BLaER1 treated with 17β-estradiol and CSF1 and Interleukin-3, amounts not matched to agents 10 nM and 100 nM (cell line): ENCODE measurements around the gene ANKRD24.

Experiments
- H3K27ac ChIP-seq, 11 experiments: shearing (Covaris generic); formaldehyde crosslinking; 2 replicates each; pipeline ENCODE4 v1.8.1; 2022
- H3K27me3 ChIP-seq, 11 experiments: shearing (Covaris generic); formaldehyde crosslinking; 2 replicates each; pipeline ENCODE4 v1.8.1; 2022
- H3K36me3 ChIP-seq, 11 experiments: shearing (Covaris generic); formaldehyde crosslinking; 2 replicates each; pipeline ENCODE4 v1.8.1; 2022
- H3K4me1 ChIP-seq, 10 experiments: shearing (Covaris generic); formaldehyde crosslinking; 2 replicates each; pipeline ENCODE4 v1.8.1; 2022
- H3K4me2 ChIP-seq, 11 experiments: shearing (Covaris generic); formaldehyde crosslinking; 2 replicates each; pipeline ENCODE4 v1.8.1; 2022
- H3K4me3 ChIP-seq, 10 experiments: shearing (Covaris generic); formaldehyde crosslinking; 2 replicates each; pipeline ENCODE4 v1.8.1; 2022
- H3K9ac ChIP-seq, 11 experiments: shearing (Covaris generic); formaldehyde crosslinking; 2 replicates each; pipeline ENCODE4 v1.8.1; 2022
- H3K9me3 ChIP-seq, 11 experiments: shearing (Covaris generic); formaldehyde crosslinking; replicated peaks in 1 of 11; 2 replicates each; pipeline ENCODE4 v1.8.1; 2022
- H4K20me1 ChIP-seq, 11 experiments: shearing (Covaris generic); formaldehyde crosslinking; 2 replicates each; pipeline ENCODE4 v1.8.1; 2022
- Cebpa-rat ChIP-seq, 11 experiments: shearing (Covaris generic); IDR thresholded peaks; 2 replicates each; pipeline ENCODE4 v1.8.1; 2022

The ANKRD24 gene

GRCh38 chr19:4194353-4194752, 11.9 kb downstream of the ANKRD24 start:
- Histone ChIP-seq H3K27me3 (peaks cover 26 to 32% (median 29%) of the 10 kb centered on the region in 11 experiments), H3K4me1 (peaks cover 0 to 28% (median 22%) of the 10 kb centered on the region in 10 experiments; a peak in 15 of 20 replicates), H3K4me2 (peak overlapping the region in 8 of 11 experiments; percentile 9 to 81 (median 68); a peak in 16 of 22 replicates), H3K4me3 (no peak overlapping the region), H3K9me3 (peaks cover 0 to 14% (median 7%) of the 10 kb centered on the region in 11 experiments; a peak in 14 of 22 replicates), H3K36me3 (no peaks in the 10 kb centered on the region), H3K9ac (peak overlapping the region in 6 of 11 experiments; percentile 10 to 52 (median 40); a peak in 7 of 22 replicates), H3K27ac (0 out of 22 replicates have a peak overlapping the region, but pooled peaks of 1 of the 11 experiments have one; percentile 2), H4K20me1 (0 out of 22 replicates have a peak, but pooled peaks cover 0 to 7% (median 0%) of the 10 kb centered on the region in 11 experiments)
- no peak for TF ChIP-seq Cebpa-rat (IDR thresholded peaks at IDR 0.05)

GRCh38 chr19:4196009-4196408, 13.5 kb downstream of the ANKRD24 start:
- Histone ChIP-seq H3K36me3 (no peaks in the 10 kb centered on the region), H3K4me3 (no peak overlapping the region)

GRCh38 chr19:4196587-4197148, 14.2 kb downstream of the ANKRD24 start:
- no peak for TF ChIP-seq Cebpa-rat (IDR thresholded peaks at IDR 0.05)
- Histone ChIP-seq H3K9me3 (peaks cover 0 to 14% (median 7%) of the 10 kb centered on the region in 11 experiments; a peak in 14 of 22 replicates), H3K27me3 (peaks cover 37 to 55% (median 52%) of the 10 kb centered on the region in 11 experiments), H3K27ac (no peak overlapping the region), H4K20me1 (0 out of 22 replicates have a peak, but pooled peaks cover 0 to 13% (median 0%) of the 10 kb centered on the region in 11 experiments), H3K4me3 (no peak overlapping the region), H3K4me2 (no peak overlapping the region), H3K4me1 (peaks cover 0 to 28% (median 22%) of the 10 kb centered on the region in 10 experiments; a peak in 15 of 20 replicates), H3K9ac (no peak overlapping the region), H3K36me3 (no peaks in the 10 kb centered on the region)

More at GRCh38 chr19:4196009-4196408, 13.5 kb downstream of the ANKRD24 start:
- Histone ChIP-seq H3K9me3 (peaks cover 0 to 14% (median 7%) of the 10 kb centered on the region in 11 experiments; a peak in 14 of 22 replicates), H3K27me3 (peaks cover 37 to 48% (median 46%) of the 10 kb centered on the region in 11 experiments), H3K4me1 (peaks cover 0 to 28% (median 22%) of the 10 kb centered on the region in 10 experiments; a peak in 15 of 20 replicates), H3K9ac (no peak overlapping the region), H4K20me1 (0 out of 22 replicates have a peak, but pooled peaks cover 0 to 13% (median 0%) of the 10 kb centered on the region in 11 experiments), H3K27ac (no peak overlapping the region), H3K4me2 (no peak overlapping the region)
- TF ChIP-seq Cebpa-rat (IDR thresholded peaks at IDR 0.05): no peak

GRCh38 chr19:4197228-4197624, 14.7 kb downstream of the ANKRD24 start:
- no peak overlapping the region for H3K4me2 ChIP-seq
- no peak overlapping the region for H3K27ac ChIP-seq
- no peak overlapping the region for H3K4me3 ChIP-seq
- H4K20me1 ChIP-seq: 0 out of 22 replicates have a peak, but pooled peaks cover 0 to 13% (median 0%) of the 10 kb centered on the region in 11 experiments
- TF ChIP-seq Cebpa-rat (IDR thresholded peaks at IDR 0.05): no peak
- peaks cover 0 to 28% (median 22%) of the 10 kb centered on the region in 10 experiments; a peak in 15 of 20 replicates for H3K4me1 ChIP-seq
- H3K36me3 ChIP-seq: no peaks in the 10 kb centered on the region
- H3K9ac ChIP-seq: no peak overlapping the region
- H3K9me3 ChIP-seq: peaks cover 0 to 14% (median 7%) of the 10 kb centered on the region in 11 experiments; a peak in 14 of 22 replicates
- H3K27me3 ChIP-seq: peaks cover 37 to 60% (median 56%) of the 10 kb centered on the region in 11 experiments

- H3K9ac ChIP-seq: no peak overlapping the region
- peaks cover 37 to 61% (median 57%) of the 10 kb centered on the region in 11 experiments for H3K27me3 ChIP-seq
- peaks cover 0 to 14% (median 7%) of the 10 kb centered on the region in 11 experiments; a peak in 14 of 22 replicates for H3K9me3 ChIP-seq
- H3K27ac ChIP-seq: no peak overlapping the region
- peaks cover 0 to 31% (median 24%) of the 10 kb centered on the region in 10 experiments; a peak in 15 of 20 replicates for H3K4me1 ChIP-seq
- H3K36me3 ChIP-seq: no peaks in the 10 kb centered on the region
- H3K4me3 ChIP-seq: no peak overlapping the region
- 0 out of 22 replicates have a peak, but pooled peaks cover 0 to 13% (median 0%) of the 10 kb centered on the region in 11 experiments for H4K20me1 ChIP-seq
- TF ChIP-seq Cebpa-rat (IDR thresholded peaks at IDR 0.05): no peak
- no peak overlapping the region for H3K4me2 ChIP-seq
Measured at GRCh38 chr19:4197625-4198466, 15.4 kb downstream of the ANKRD24 start.

GRCh38 chr19:4198467-4199126, 16.1 kb downstream of the ANKRD24 start:
- H3K27ac ChIP-seq: no peak overlapping the region
- TF ChIP-seq Cebpa-rat (IDR thresholded peaks at IDR 0.05): no peak
- no peak overlapping the region for H3K4me3 ChIP-seq
- H3K27me3 ChIP-seq: peaks cover 37 to 63% (median 57%) of the 10 kb centered on the region in 11 experiments
- peaks cover 0 to 26% (median 19%) of the 10 kb centered on the region in 10 experiments; a peak in 15 of 20 replicates for H3K4me1 ChIP-seq
- H3K9ac ChIP-seq: no peak overlapping the region
- H4K20me1 ChIP-seq: 0 out of 22 replicates have a peak, but pooled peaks cover 0 to 13% (median 0%) of the 10 kb centered on the region in 11 experiments
- H3K4me2 ChIP-seq: no peak overlapping the region
- no peaks in the 10 kb centered on the region for H3K36me3 ChIP-seq
- peaks cover 0 to 14% (median 7%) of the 10 kb centered on the region in 11 experiments; a peak in 14 of 22 replicates for H3K9me3 ChIP-seq

GRCh38 chr19:4199699-4200293, 17.3 kb downstream of the ANKRD24 start:
- H3K36me3 ChIP-seq: no peaks in the 10 kb centered on the region
- no peak overlapping the region for H3K9ac ChIP-seq
- peaks cover 0 to 15% (median 7%) of the 10 kb centered on the region in 10 experiments; a peak in 15 of 20 replicates for H3K4me1 ChIP-seq
- peaks cover 0 to 14% (median 7%) of the 10 kb centered on the region in 11 experiments; a peak in 14 of 22 replicates for H3K9me3 ChIP-seq
- no peak overlapping the region for H3K4me2 ChIP-seq
- H3K27me3 ChIP-seq: peaks cover 37 to 63% (median 57%) of the 10 kb centered on the region in 11 experiments
- TF ChIP-seq Cebpa-rat (IDR thresholded peaks at IDR 0.05): no peak
- H4K20me1 ChIP-seq: 0 out of 22 replicates have a peak, but pooled peaks cover 0 to 13% (median 0%) of the 10 kb centered on the region in 11 experiments
- H3K4me3 ChIP-seq: no peak overlapping the region
- no peak overlapping the region for H3K27ac ChIP-seq
